ENCODE results near the gene CDHR2.

DNA sequence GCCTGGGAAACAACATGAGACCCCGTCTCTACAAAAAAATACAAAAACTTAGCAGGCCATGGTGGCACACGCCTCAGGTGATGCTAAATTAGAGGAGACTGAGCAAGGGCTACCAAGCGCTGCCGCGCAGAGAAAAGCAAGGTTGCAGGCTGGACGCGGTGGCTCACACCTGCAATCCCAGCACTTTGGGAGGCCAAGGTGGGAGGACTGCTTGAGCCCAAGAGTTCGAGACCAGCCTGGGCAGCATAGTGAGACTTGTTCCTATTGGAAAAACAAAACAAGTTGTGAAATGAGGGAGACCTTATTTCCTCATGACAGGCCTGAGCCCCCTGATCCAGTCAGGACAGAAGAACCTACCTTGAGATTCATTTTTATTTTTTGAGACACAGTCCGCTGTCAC is 23.5 kb upstream of the CDHR2 start:
- TF ChIP-seq NCOR1 (IDR thresholded peaks at IDR 0.05; ENCODE audit: borderline replicate concordance, low read length) (no peak), ZFX (CRISPR knock-in tag; IDR thresholded peaks at IDR 0.05; ENCODE audit: low read depth) (no peak)
- TF ChIP-seq, protein P1, sequence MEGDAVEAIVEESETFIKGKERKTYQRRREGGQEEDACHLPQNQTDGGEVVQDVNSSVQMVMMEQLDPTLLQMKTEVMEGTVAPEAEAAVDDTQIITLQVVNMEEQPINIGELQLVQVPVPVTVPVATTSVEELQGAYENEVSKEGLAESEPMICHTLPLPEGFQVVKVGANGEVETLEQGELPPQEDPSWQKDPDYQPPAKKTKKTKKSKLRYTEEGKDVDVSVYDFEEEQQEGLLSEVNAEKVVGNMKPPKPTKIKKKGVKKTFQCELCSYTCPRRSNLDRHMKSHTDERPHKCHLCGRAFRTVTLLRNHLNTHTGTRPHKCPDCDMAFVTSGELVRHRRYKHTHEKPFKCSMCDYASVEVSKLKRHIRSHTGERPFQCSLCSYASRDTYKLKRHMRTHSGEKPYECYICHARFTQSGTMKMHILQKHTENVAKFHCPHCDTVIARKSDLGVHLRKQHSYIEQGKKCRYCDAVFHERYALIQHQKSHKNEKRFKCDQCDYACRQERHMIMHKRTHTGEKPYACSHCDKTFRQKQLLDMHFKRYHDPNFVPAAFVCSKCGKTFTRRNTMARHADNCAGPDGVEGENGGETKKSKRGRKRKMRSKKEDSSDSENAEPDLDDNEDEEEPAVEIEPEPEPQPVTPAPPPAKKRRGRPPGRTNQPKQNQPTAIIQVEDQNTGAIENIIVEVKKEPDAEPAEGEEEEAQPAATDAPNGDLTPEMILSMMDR (CRISPR knock-in tag; IDR thresholded peaks at IDR 0.05), result no peak
- TF ChIP-seq, protein P2, sequence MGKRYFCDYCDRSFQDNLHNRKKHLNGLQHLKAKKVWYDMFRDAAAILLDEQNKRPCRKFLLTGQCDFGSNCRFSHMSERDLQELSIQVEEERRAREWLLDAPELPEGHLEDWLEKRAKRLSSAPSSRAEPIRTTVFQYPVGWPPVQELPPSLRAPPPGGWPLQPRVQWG (CRISPR knock-in tag; IDR thresholded peaks at IDR 0.05; ENCODE audit: borderline replicate concordance, low read depth), result no peak
- TF ChIP-seq, protein P3, sequence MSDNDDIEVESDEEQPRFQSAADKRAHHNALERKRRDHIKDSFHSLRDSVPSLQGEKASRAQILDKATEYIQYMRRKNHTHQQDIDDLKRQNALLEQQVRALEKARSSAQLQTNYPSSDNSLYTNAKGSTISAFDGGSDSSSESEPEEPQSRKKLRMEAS (IDR thresholded peaks at IDR 0.05), result no peak
- TF ChIP-seq, protein P4, sequence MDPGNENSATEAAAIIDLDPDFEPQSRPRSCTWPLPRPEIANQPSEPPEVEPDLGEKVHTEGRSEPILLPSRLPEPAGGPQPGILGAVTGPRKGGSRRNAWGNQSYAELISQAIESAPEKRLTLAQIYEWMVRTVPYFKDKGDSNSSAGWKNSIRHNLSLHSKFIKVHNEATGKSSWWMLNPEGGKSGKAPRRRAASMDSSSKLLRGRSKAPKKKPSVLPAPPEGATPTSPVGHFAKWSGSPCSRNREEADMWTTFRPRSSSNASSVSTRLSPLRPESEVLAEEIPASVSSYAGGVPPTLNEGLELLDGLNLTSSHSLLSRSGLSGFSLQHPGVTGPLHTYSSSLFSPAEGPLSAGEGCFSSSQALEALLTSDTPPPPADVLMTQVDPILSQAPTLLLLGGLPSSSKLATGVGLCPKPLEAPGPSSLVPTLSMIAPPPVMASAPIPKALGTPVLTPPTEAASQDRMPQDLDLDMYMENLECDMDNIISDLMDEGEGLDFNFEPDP (CRISPR knock-in tag; conservative IDR thresholded peaks at IDR 0.05), result no peak

Data from HepG2 (cell line).